Fibroblast of skin of back (primary cell): ENCODE results near the gene CD79A. TPM values are rescaled to one million over a fixed set of nuclear protein-coding genes. Genes with fewer than 3 reads are reported as not detected.

Experiments
- DNase-seq: peaks from one replicate; pipeline ENCODE4 v3.0.0-alpha.2; 2013
- polyA plus RNA-seq, 2 experiments: library from polyadenylated mRNA; unstranded; fragments of 120-200 nt; gene quantifications; one replicate each; pipeline ENCODE4 v1.2.1, GENCODE V29; 2013; ENCODE audit not compliant: insufficient read length in 2 of 2

CD79A gene
- polyA plus RNA-seq (2013, experiment 1 of 2; ENCODE audit: insufficient read length): 0.10 TPM
- 0.43 TPM for polyA plus RNA-seq (2013, experiment 2 of 2; ENCODE audit: insufficient read length)

DNA sequence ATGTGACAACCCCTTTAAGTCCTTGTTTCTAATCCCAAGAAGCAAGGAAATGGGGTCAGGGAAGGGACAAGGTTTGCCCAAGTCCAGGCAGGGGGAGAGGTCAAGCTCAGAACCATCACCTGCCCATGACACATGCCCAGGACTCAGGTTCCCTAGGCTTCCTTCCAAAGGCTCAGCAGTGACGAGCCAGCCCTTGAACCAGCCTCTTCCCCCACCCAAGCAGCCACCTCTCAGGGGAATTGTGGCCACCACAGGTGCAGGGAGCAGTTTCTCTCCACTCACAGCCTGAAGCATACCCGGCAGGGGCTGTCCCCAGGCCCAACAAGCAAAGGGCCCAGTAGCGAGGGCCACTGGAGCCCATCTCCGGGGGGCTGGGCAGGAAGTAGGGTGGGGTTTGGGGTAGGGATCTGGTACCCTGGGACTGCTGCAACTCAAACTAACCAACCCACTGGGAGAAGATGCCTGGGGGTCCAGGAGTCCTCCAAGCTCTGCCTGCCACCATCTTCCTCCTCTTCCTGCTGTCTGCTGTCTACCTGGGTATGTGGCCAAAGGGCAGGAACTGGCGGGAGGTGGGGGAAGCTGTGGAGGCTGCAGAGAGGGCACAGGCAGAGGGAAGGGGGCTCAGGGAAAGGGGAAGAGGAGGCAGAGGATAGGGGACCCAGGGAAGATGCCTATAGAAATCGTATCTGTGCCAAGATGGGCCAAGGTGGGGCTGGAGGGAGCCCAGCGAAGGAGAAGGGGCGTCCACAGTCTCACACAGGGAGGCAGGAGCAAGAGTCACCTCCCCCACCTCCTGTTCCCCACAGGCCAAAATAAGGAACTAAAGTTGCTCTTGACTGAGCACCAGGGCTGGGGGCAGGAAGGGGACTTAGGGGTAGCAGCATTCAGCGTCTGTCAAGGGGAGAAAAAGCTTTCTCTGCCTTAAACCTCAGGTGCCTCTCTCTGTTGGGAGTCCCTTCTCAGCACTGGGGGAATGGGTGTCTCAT lies at the start of gene CD79A:
TSS of gene CD79A (plus strand) at position 433 of the 986 bp plus-strand sequence. CDS start at position 459, 26 bp downstream.
- no peak for DNase-seq

DNA sequence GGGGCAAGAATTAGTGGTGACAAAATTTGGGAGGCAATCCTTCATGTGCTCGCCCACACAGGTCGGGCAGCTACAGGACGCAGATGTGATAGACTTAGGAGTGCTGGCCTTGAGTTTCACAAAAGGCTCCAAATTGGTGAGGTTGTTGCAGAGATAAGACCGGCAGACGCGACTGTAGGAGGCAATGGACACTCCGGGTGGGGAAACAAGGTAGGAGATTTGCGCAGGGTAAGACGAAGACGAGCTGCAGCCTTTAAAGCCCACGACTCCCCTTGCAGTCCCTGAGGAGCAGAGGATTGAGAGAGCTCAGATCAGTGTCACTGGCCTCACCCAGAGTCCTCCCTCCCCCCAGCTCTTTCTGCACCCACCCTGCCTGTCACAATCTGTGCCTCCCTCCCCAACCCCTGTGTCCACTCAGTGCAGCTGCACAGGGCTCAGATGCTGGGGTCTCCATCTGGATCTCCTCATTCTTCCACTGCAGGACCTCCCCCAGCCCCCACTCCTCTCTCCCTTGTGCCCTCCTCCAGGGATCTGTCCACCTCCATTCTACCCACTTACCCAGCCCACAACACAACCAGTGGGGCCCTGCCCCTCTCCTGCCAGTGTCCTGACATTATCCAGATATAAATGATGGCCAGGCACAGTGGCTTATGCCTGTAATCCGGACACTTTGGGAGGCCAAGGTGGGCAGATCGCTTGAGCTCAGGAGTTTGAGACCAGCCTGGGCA lies 38.9 kb upstream of the CD79A start:
- DNase-seq: no peak

DNA sequence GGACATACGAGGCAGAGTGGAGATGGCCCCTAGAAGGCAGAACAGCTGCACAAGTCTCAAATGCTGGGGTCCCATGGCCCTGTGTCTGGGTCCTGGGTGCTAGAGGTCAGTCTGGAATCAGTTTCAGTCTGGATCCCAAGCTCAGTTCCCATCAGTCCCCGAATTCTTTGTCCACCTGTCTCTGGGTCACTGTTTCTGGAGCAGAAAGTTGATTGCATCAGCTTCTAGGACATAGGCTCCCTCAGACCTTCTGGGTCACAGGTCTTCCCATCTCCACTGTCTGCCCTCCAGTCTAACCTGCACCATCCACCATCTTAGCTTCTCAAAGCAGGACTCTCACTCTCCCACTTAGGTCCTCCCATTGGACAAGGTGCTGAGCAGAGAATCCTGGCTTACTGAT lies 37.9 kb upstream of the CD79A start:
- DNase-seq: no peak

DNA sequence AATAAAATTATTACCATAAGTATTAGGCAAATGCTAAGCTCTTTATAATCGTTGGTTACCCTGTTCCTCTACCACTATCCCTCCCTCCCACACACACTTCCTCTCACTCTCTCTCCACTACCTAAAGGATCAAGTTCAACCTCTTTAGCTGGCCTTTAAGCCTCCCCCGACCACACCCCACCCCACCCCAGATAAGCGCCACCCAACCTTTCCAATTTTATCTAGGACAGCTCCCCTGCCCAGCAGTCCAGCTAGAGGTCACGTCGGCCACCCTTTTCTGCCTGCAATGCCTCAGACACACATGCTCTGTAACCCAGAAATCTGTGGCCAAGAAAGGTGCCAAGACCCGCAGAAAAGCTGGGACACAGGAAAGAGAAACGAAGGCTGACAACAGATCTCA lies 33.7 kb upstream of the CD79A start:
- DNase-seq: no peak

DNA sequence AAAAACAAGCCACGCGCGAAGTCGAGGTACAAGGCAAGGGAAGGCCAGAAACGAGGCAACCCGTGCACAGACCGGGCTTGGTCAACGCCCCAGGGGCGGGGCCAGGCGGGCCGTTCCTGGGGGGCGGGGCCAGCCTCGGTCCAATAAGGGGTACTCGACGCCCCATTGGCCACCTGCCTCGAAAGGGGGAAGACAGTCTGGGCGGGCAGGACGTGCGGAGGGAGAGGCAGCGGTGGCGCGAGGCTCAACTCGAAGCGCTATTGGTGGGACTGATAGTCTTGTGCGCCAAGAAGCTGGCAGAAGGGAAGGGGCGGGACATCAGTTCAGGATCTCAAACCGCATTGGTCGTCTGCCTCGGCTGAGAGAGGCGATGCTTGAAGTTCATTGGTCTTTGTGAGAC lies 32.5 kb upstream of the CD79A start, which contains the start of gene LYPD4:
TSS of gene LYPD4 (minus strand) at position 83 of the 400 bp plus-strand sequence. CDS start 5,398 bp downstream, outside the sequence.
- DNase-seq: no peak

DNA sequence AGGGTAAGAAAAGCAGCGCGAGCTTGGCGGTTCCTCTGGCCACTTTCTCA lies 32.3 kb upstream of the CD79A start, which contains the start of gene DMRTC2:
TSS of gene DMRTC2 (plus strand) at position 42 of the 50 bp plus-strand sequence. CDS start 2,387 bp downstream, outside the sequence.
- DNase-seq: no peak

DNA sequence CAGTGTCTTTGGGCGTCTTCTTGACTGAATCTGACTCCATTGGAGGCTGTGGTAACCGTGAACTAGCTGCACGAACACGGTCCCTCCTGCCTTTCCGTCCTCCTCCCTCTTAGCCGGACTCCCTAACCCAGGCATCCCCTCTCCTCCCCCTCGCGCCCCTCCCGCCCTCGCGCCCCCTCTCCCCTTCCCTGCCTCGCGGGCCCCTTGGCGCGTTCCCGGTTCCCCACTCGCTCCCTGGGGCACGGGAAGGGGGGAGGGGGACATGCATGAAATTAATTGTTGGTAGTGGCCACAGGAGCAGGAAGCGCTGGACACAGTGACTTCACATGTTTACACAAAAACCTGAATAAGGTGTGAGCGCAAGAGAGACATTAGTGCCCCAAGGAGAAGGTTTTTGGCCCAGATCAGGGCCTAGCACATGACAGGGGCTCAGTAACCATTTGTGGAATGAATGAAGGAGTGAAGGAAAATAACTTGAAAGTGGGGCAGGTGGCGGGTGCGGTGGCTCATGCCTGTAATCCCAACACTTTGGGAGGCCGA lies 32.0 kb upstream of the CD79A start:
- DNase-seq: no peak

DNA sequence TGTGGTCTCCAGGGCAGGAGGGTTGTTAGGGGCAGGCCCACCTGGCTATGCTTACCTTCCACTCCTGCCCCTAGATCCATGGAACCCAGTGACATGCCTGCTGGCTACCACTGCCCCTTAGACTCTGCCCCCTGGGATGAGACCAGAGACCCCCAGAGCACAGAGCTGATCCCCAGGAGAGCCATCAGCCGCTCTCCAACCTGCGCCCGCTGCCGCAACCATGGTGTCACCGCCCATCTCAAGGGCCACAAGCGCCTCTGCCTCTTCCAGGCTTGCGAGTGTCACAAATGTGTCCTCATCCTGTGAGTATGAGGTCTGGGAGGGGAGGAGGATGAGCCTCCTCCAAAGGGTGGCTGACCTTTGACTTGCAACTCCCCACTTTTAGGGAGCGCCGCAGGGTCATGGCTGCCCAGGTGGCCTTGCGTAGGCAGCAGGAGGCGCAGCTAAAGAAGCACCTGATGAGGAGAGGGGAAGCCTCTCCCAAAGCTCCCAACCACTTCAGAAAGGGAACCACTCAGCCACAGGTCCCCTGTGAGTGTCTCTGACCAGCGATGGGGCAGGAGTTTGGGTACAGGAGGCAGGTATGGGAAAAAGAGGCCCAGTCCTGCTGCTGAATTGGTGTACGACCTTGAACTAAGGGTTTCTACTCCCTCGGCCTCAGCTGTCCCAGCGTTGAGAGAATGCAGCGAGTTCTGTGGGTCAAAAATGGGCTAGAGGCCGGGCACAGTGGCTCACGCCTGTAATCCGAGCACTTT lies 29.6 kb upstream of the CD79A start:
- no peak for DNase-seq

DNA sequence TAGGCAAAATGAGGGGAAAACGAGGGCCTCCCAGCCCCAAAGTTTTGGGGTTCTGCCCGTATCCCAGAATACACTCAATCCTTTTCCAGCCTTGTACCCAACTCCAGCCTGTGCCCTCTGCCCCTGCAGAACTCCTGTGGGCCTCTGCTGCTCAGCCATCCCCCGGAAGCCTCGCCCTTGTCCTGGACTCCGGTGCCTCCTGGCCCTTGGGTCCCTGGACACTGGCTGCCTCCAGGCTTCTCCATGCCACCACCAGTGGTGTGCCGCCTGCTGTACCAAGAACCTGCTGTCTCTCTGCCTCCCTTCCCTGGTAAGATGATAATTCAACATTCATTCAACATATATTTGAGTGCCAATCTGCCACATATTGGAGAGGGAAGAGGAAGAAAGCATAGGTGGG lies 28.4 kb upstream of the CD79A start:
- DNase-seq: no peak

DNA sequence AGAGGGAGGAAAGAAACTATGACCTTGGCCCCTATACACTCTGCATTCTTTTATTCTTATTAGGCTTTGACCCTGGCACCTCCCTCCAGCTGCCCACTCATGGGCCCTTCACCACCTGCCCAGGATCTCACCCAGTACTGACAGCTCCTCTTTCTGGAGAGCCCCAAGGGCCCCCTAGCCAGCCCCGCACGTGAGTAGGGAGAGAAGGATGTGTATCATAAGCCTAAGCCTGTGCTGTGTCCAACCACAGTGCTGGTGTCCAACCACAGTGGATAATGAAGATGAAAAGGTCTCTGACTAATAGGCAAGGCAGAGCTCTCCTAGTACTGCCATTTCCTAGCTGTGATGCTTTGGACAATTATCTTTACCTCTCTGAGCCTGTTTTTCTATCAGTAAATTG lies 28.0 kb upstream of the CD79A start:
- DNase-seq: no peak

DNA sequence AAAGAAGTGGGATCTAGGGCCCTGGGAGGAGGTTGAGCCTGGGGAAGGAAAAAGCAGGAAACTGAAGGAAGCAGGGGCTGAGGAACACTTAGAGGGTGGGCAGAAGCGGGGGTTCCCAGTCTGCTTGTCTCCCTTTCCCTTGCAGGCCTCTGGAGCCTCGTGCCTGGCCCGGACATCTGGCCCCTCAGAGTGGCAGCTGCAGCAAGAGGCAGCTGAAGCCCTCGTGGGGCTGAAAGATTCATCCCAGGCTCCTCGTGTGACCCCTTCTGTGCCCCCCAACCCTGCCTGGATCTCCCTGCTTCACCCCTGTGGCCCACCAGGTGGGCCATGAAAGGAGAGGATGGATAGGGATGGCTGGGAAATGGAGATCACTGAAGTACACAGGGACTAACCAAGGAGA lies 26.7 kb upstream of the CD79A start:
- no peak for DNase-seq

DNA sequence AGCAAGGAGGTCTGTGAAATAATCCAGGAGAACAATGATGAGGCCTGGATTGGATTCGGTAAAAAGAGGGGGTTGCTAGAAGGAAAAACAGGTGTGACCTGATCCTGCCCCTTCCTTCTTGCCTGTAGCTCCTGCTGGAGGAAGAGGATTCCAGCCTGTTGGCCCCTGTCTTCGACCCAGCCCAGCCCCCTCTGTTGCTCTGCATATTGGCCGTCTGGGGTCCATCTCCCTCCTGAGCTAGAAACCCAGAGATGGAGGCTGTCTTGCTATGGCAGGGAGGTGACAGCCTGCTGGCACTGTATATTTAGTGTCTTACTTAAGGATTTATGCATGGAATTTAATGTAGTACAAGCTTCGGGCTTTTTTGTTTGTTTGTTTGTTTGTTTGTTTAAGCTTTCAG lies 25.6 kb upstream of the CD79A start:
- no peak for DNase-seq

DNA sequence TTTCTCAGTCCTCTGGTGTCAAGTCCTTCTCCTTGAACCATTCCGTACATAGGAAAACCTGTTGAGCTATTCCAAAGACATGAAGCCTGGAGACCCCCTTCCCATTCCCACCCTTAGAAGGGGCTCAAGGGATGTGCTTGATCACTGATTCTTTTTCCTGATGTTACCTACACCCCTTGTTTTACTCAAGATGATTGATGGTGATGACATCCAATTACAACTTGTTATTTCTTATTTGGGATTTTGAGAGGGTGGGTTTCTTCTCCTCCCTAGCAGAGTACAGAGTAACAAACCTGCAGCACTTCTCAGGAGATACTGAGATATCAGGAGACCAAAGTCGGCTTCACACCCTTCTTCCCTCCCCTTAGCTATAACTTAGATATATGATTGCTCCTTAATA lies 23.7 kb upstream of the CD79A start:
- DNase-seq: no peak

DNA sequence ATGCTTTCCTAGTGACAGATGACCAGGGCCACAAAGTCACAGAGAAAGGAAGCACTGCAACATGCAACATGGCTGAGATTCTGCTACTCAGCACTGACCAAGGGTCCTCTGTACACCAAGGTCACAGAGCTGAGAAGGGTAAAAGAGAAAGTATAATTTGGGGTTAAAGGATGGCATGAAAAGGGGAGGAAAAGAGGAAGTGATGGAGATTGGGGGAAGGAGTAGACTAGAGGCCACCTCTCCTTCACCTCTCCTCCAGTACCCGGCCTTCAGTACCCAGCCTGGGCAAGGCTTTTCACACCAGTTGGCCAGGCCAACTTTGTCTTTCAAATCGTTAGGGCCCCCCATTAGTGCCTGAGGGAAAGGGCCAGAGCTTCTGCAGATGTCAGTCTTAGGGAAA lies 23.3 kb upstream of the CD79A start:
- DNase-seq: no peak

DNA sequence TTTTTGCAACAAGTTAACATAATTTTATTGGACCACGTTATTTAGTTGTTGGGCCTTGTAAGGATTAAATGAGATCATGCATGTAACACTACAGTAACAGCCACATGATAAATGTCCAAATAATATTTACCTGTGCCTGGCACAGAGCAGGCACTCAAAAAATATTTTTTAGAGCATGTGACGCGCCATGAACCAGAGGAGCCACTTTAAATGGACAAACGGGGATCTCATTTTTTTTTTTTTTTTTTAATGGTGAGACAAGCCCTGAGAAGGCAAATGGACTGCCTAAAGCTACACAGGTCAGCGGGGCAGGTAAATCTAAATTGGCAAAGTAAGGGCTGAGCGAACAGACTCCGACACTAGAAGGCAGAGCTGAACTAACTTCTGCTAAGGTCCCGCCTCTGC lies 17.9 kb upstream of the CD79A start:
- DNase-seq: no peak

DNA sequence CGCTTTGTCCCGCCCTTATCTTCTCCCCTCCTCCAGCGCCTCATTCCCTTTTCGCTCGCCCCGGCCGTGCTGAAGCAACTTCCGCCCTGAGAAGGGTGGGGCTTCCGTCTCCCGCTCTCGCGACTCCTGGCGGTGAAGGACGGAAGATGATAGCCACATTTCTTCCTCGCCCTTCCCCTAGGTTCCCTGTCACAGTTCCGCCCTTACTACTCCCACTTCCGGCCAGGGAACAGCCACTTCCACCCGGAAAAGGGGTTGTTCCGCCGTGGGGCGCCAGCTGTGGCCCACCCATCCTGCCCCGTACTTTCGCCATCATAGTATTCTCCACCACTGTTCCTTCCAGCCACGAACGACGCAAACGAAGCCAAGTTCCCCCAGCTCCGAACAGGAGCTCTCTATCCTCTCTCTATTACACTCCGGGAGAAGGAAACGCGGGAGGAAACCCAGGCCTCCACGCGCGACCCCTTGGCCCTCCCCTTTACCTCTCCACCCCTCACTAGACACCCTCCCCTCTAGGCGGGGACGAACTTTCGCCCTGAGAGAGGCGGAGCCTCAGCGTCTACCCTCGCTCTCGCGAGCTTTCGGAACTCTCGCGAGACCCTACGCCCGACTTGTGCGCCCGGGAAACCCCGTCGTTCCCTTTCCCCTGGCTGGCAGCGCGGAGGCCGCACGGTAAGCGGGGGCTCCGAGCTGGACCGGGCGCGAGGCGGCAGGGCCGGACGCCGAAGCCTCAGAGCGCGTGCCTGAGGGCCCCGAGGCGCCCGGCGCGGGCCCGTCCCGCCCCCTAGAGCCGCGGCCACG lies 17.3 kb upstream of the CD79A start, which contains the start of gene RPS19:
TSS of gene RPS19 (plus strand) at position 638 of the 801 bp plus-strand sequence. CDS start 520 bp downstream, outside the sequence.
- peak; percentile 98 for DNase-seq

DNA sequence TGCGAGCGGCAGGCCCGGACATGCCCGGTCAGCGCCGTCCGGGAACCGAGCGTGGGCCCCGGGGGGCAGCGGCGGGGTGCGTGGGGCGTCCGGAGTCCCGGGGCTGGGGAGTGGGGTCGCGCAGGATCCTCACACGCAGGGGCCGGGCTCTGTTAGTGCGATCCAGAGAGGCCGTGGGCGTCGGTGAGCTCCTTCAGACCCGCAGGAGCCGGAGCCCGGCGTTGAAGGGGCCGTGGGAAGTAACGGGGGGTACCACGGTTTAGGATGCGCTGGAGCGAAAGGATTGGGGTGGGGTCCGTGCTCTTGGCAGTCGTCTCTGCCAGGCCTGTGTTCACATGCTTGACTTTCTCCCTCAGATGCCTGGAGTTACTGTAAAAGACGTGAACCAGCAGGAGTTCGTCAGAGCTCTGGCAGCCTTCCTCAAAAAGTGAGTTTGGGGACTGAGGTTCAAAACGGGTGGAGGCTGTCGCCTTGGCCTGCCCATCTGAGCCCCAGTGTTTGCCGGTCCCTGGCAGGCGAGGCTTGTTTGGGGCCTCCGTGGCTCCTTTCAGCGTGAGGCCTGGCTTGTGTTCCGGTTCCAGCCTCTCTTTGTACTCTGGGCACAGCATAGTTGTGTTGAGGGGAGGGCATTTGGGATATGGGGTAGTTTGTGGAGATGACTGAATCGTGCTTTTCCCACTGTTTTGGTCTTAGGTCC lies 16.5 kb upstream of the CD79A start:
- DNase-seq: no peak

DNA sequence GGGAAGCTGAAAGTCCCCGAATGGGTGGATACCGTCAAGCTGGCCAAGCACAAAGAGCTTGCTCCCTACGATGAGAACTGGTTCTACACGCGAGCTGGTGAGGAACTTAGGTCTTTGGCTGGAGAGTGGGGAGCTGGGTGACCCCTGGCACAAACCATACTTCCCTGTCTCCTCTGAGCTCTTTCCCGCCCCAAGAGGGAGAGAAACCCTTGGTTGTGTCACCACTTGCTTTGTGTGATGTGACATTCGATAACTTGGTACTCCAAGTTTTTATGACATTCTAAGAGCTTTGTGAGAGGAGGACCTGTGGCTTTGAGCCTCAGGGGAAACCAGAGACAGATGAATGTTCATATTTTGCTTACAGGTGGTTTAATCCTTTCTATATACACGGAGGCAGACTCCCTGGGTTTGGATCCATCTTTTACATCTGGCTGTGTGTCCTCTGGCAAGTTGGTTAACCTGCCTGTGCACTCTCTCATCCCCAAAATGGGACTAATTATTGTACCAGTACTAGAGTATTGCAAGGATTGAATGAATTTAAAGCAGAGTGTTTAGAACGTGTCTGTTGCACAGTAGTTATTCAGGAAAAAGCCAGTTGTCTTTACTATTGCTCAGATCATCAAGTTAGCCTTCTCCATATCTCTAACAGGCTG lies 15.8 kb upstream of the CD79A start:
- DNase-seq: no peak

DNA sequence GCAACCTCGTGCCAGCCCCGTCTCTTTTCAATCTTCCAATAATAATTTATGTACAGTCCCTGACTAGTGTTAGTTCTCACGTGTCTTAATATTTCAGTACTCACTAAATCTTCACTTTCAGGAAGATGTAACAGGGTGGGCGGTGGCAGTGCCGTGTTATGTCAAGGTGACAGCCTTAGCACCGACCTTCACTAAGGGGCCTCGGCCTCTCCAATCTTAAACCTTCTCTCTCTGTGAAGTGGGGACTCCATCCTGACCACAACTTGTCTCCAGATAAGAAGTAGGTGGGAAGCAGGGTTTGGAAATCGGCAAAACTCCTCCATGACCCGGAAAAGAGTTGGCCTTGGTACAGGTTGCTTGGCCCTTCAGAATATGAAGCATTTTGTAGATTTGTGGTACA lies 15.2 kb upstream of the CD79A start:
- DNase-seq: no peak

DNA sequence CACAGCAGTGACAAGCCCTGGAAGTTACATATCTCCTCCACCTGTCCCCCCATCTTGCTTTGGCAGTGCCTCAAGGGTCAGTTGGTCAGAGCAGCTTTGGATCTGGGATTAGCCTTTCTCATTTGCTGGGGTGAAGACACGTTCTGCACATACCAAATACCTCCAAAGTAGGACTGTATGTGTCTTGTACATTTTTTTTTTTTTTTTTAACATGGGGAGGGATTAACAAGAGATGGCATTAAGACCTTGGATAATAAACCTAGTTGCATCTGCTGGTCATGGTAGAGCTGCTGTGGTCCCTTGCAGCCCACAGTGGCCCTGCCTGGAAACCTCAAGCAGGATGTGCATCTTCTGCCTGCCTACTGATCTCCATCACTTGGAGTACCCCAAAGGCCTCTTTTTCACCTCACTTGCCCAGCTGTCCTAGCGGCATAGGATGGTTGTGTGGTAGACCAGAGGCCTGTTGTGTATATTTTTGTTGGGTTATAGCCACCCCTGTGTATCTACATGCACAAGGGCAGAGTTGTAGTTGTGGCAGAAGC lies 14.6 kb upstream of the CD79A start:
- no peak for DNase-seq
